Upper lobe of left lung (tissue), 6 donors: ENCODE data around the gene SLC17A3. TPM values are rescaled to one million over a fixed set of nuclear protein-coding genes. Genes with fewer than 3 reads are reported as not detected.

ENCODE experiments used
- ATAC-seq, 2 donors: fragments of 200-7000 bp; cut with Tn5 transposase; one replicate each; pipeline ENCODE4 v1.9.1; 2022; ENCODE audit warnings: mild to moderate bottlenecking in 2 of 2, moderate library complexity in 2 of 2; ENCODE audit not compliant: low FRiP score in 2 of 2
- DNase-seq, 2 donors: peaks; one replicate each; pipeline ENCODE4 v3.0.0-alpha.2; 2019 to 2020
- H3K27ac ChIP-seq, 4 donors: fragments of 200-600 bp; sonication (generic); one replicate each; pipeline ENCODE4 v1.5.1; 2016 to 2019
- H3K27me3 ChIP-seq, 4 donors: fragments of 200-600 bp; sonication (generic); one replicate each; pipeline ENCODE4 v1.5.1; 2017 to 2019
- H3K36me3 ChIP-seq, 4 donors: fragments of 200-600 bp; sonication (generic); one replicate each; pipeline ENCODE4 v1.5.1; 2016 to 2019
- H3K4me1 ChIP-seq, 4 donors: fragments of 200-600 bp; sonication (generic); one replicate each; pipeline ENCODE4 v1.5.1; 2018 to 2019
- H3K4me3 ChIP-seq, 4 donors: fragments of 200-600 bp; sonication (generic); one replicate each; pipeline ENCODE4 v1.5.1; 2017 to 2019; ENCODE audit warnings: mild to moderate bottlenecking in 2 of 4, moderate library complexity in 1 of 4
- H3K9me3 ChIP-seq, 4 donors: fragments of 200-600 bp; sonication (generic); one replicate each; pipeline ENCODE4 v1.5.1; 2018 to 2019
- EP300 ChIP-seq, 4 donors: sonication (generic); formaldehyde crosslinking; IDR thresholded peaks; one replicate each; pipeline ENCODE4 v1.5.1; 2017; ENCODE audit warnings: antibody characterized with exemption in 4 of 4, control low read depth in 2 of 4
- POLR2A ChIP-seq, 4 donors: fragments of 450-650 bp; IDR thresholded peaks; one replicate each; pipeline ENCODE4 v1.5.1; 2016 to 2017; ENCODE audit warnings: antibody characterized with exemption in 4 of 4, mild to moderate bottlenecking in 2 of 4
- POLR2AphosphoS5 ChIP-seq, 2 donors: sonication (generic); formaldehyde crosslinking; IDR thresholded peaks; one replicate each; pipeline ENCODE4 v1.5.1; 2017; ENCODE audit warnings: antibody characterized with exemption in 2 of 2
- WGBS, 2 donors: methylation state at CpG; one replicate each; pipeline ENCODE4 v1.1.5; 2017 to 2018; 5-methylcytosine and 5-hydroxymethylcytosine counted together
- total RNA-seq, 6 donors: library from RNA; depleted of rRNA in 4 of 6; stranded (reverse); fragments of >200 nt in 4 of 6; gene quantifications; one replicate each; pipeline versions ENCODE4 v1.1.0 to v1.2.1, GENCODE V29; 2016 to 2021
- TF ChIP-seq, protein P1 (sequence below), 6 experiments: fragments of 450-650 bp in 4 of 6; fragments of 200-600 bp in 2 of 6; sonication (generic) in 2 of 6; IDR thresholded peaks; one replicate each; pipeline ENCODE4 v1.5.1; 2016 to 2019; ENCODE audit warnings: antibody characterized with exemption in 6 of 6
- donor health status: DM: no; HTN: no; CAD: no; lungs with moderate emphysema.
- donor health status: DM: no; HTN: yes; CAD: no; lungs with severe emphysema.

SLC17A3 gene
- total RNA-seq, 6 donors from 2014 or later, result 0.40 TPM; not detected in 5

DNA sequence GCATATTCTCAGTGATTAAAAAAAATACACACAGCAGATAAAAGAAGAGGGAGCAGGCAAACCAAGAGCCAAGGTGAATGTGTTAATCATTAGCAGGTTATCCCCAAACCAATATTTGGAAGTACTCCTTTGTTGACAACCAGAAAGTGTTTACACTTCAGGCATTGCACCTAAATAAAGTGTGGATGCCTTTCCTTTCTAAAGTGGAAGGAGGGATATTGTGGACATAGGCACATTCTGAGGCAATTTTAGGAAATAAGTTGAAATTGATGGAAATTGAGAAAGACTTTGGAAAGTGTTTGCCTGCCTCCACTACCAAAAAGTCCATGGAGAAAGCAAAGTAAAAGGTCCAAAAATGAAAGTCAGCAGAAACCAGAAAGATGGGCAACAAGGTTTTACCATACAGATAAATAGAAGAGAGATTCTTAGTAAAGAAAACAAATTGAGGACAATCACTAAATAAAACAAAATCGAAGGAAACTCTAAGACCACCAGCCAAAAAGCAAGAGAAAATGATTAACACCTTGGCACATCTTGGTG is 33.5 kb upstream of the SLC17A3 start:
- 59 to 66% methylated on average over 1 of the region's 1 CpG for WGBS, 2 donors
- no peak overlapping the region for H3K4me3 ChIP-seq

DNA sequence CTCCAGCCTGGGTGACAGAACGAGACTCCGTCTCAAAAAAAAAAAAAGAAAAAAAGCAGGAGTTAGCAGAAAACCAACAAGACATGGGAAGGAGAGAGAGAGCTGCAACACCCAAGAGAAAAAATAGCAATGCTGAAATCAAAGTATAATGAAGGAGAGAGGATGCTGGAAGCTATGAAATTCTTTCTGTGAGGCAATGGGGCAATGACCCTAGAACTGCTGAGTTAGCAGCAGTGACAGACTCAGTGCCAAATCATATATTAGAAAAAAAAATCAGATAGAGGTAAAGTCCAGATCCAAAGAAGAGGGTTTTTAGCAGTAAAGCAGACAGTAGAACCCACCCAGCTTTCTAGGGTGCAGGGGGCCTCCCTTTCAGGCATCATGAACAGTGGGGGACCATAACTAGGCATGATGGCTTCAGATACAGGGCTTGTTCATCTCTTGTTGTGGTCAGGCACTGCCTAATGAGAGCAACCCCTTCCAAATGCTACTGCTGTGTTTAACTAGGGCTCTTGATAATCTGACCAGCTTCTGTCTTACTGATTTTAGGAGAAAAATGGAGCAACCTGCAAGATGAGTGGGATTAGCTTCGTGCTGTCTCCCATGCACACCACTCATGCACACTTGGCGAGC is 29.5 kb upstream of the SLC17A3 start:
- no peaks in the 10 kb centered on the region for H3K9me3 ChIP-seq
- DNase-seq, result no peak
- 89 to 93% methylated on average over 4 of the region's 4 CpGs for WGBS, 2 donors

More for the DNA sequence above, 33.5 kb upstream of the SLC17A3 start:
- H3K36me3 ChIP-seq, result no peaks in the 10 kb centered on the region
- H3K4me1 ChIP-seq, result no peaks in the 10 kb centered on the region
- H3K27me3 ChIP-seq, result no peaks in the 10 kb centered on the region
- DNase-seq (no peak), ATAC-seq (no peak)
- no peak for TF ChIP-seq EP300 (IDR thresholded peaks at IDR 0.05)
- no peak for TF ChIP-seq POLR2AphosphoS5 (IDR thresholded peaks at IDR 0.05)
- TF ChIP-seq, protein P1, sequence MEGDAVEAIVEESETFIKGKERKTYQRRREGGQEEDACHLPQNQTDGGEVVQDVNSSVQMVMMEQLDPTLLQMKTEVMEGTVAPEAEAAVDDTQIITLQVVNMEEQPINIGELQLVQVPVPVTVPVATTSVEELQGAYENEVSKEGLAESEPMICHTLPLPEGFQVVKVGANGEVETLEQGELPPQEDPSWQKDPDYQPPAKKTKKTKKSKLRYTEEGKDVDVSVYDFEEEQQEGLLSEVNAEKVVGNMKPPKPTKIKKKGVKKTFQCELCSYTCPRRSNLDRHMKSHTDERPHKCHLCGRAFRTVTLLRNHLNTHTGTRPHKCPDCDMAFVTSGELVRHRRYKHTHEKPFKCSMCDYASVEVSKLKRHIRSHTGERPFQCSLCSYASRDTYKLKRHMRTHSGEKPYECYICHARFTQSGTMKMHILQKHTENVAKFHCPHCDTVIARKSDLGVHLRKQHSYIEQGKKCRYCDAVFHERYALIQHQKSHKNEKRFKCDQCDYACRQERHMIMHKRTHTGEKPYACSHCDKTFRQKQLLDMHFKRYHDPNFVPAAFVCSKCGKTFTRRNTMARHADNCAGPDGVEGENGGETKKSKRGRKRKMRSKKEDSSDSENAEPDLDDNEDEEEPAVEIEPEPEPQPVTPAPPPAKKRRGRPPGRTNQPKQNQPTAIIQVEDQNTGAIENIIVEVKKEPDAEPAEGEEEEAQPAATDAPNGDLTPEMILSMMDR (IDR thresholded peaks at IDR 0.05), result no peak
- H3K9me3 ChIP-seq, result no peaks in the 10 kb centered on the region
- no peak overlapping the region for H3K27ac ChIP-seq

DNA sequence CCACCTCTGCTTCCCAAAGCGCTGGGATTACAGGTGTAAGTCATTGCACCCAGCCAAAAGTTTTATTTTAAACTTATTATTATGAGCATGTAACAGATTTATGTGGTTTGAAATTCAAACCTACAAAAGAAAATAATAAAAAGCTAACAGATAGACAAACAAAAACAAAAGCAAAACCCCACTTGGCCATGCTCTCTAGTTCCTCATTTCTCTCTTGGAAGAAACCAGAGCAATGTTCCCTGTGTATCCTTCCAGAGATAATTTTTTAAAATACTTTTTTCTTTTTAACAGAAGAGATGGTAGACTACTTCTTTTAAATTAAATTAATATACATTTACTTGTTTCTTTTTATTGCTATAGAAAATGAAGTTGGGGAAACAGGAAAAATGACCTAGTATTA is 28.0 kb upstream of the SLC17A3 start:
- ATAC-seq (no peak), DNase-seq (no peak)
- no peaks in the 10 kb centered on the region for H3K27me3 ChIP-seq
- H3K4me1 ChIP-seq, result no peaks in the 10 kb centered on the region
- TF ChIP-seq EP300 (IDR thresholded peaks at IDR 0.05), result no peak
- TF ChIP-seq, protein P1 (IDR thresholded peaks at IDR 0.05), result no peak
- H3K27ac ChIP-seq, result no peak overlapping the region
- no peak overlapping the region for H3K4me3 ChIP-seq
- 96 to 97% methylated on average over 1 of the region's 1 CpG for WGBS, 2 donors
- no peaks in the 10 kb centered on the region for H3K36me3 ChIP-seq
- H3K9me3 ChIP-seq, result no peaks in the 10 kb centered on the region

More for the DNA sequence above, 29.5 kb upstream of the SLC17A3 start:
- Histone ChIP-seq H3K27me3 (no peaks in the 10 kb centered on the region), H3K27ac (no peak overlapping the region), H3K4me1 (no peaks in the 10 kb centered on the region), H3K4me3 (no peak overlapping the region), H3K36me3 (no peaks in the 10 kb centered on the region)
- ATAC-seq, result no peak
- TF ChIP-seq POLR2AphosphoS5 (IDR thresholded peaks at IDR 0.05) (no peak), POLR2A (IDR thresholded peaks at IDR 0.05) (no peak), EP300 (IDR thresholded peaks at IDR 0.05) (no peak)
- TF ChIP-seq, protein P1 (IDR thresholded peaks at IDR 0.05), result no peak

GRCh38 chr6:25900843-25901242 is 26.8 kb upstream of the SLC17A3 start:
- no peak overlapping the region for H3K27ac ChIP-seq
- no peak for DNase-seq
- H3K4me3 ChIP-seq, result no peak overlapping the region
- TF ChIP-seq POLR2A (IDR thresholded peaks at IDR 0.05), result no peak
- 43 to 88% methylated on average over 1 of the region's 1 CpG for WGBS, 2 donors
- no peak for ATAC-seq
- H3K4me1 ChIP-seq, result no peaks in the 10 kb centered on the region
- H3K36me3 ChIP-seq, result no peaks in the 10 kb centered on the region
- no peaks in the 10 kb centered on the region for H3K9me3 ChIP-seq
- H3K27me3 ChIP-seq, result no peaks in the 10 kb centered on the region

GRCh38 chr6:25899580-25900408 is 25.8 kb upstream of the SLC17A3 start:
- 84 to 93% methylated on average over 2 of the region's 2 CpGs for WGBS, 2 donors
- TF ChIP-seq POLR2A (IDR thresholded peaks at IDR 0.05) (no peak), EP300 (IDR thresholded peaks at IDR 0.05) (no peak), POLR2AphosphoS5 (IDR thresholded peaks at IDR 0.05) (no peak)
- TF ChIP-seq, protein P1 (IDR thresholded peaks at IDR 0.05), result no peak
- Histone ChIP-seq H3K4me3 (no peak overlapping the region), H3K9me3 (no peaks in the 10 kb centered on the region), H3K36me3 (no peaks in the 10 kb centered on the region), H3K4me1 (no peaks in the 10 kb centered on the region), H3K27ac (no peak overlapping the region), H3K27me3 (no peaks in the 10 kb centered on the region)
- DNase-seq (no peak), ATAC-seq (no peak)
